ENCODE data around the gene TIGD3. TPM values are rescaled to one million over a fixed set of nuclear protein-coding genes. Genes with fewer than 3 reads are reported as not detected.

TIGD3 gene
- total RNA-seq, 2 donors from 2014 or later: 0.99 to 1.0 TPM

GRCh38 chr11:65370659-65371049, 16.1 kb downstream of the TIGD3 start:
- no peak for DNase-seq
- no peaks in the 10 kb centered on the region for H3K27me3 ChIP-seq (ENCODE audit: control insufficient read depth, insufficient read depth, low read length, poor library complexity, severe bottlenecking)

GRCh38 chr11:65373839-65374580, 19.5 kb downstream of the TIGD3 start:
- H3K4me3 Mint-ChIP-seq: no peak overlapping the region
- WGBS, 2 experiments (ENCODE audit: insufficient coverage in 1 of 2, insufficient read length in 1 of 2): 92 to 93% methylated on average over 10 to 14 of the region's 14 CpGs
- H3K27me3 Mint-ChIP-seq (ENCODE audit: insufficient read depth): no peaks in the 10 kb centered on the region

More at GRCh38 chr11:65370659-65371049, 16.1 kb downstream of the TIGD3 start:
- TF ChIP-seq CTCF (conservative IDR thresholded peaks at IDR 0.05): no peak
- Mint-ChIP-seq H3K4me3 (no peak overlapping the region), H3K36me3 (ENCODE audit: low read depth) (no peaks in the 10 kb centered on the region), H3K27ac (no peak overlapping the region), H3K4me1 (peaks cover 7% of the 10 kb centered on the region), H3K9me3 (no peaks in the 10 kb centered on the region), H3K27me3 (ENCODE audit: insufficient read depth) (no peaks in the 10 kb centered on the region)
- Histone ChIP-seq H3K9ac (ENCODE audit: extremely low read depth, low read length, poor library complexity, severe bottlenecking) (no peak overlapping the region), H3K9me3 (ENCODE audit: control insufficient read depth, low read length) (no peaks in the 10 kb centered on the region), H3K4me3 (ENCODE audit: low read length) (no peak overlapping the region), H3K27ac (ENCODE audit: low read depth, low read length) (no peak overlapping the region), H3K36me3 (ENCODE audit: control insufficient read depth, insufficient read depth, low read length) (no peaks in the 10 kb centered on the region), H3K4me1 (ENCODE audit: control insufficient read depth, insufficient read depth, low read length) (peaks cover 4% of the 10 kb centered on the region)
- whole genome bisulfite sequencing, 2 experiments (ENCODE audit: insufficient coverage in 1 of 2, insufficient read length in 1 of 2): 92 to 97% methylated on average over 6 of the region's 6 CpGs

GRCh38 chr11:65375012-65375411, 20.5 kb downstream of the TIGD3 start:
- H3K27ac ChIP-seq (ENCODE audit: low read depth, low read length): no peak overlapping the region
- no peaks in the 10 kb centered on the region for H3K9me3 ChIP-seq (ENCODE audit: control insufficient read depth, low read length)
- H3K27ac Mint-ChIP-seq: no peak overlapping the region
- no peak for DNase-seq
- no peaks in the 10 kb centered on the region for H3K27me3 ChIP-seq (ENCODE audit: control insufficient read depth, insufficient read depth, low read length, poor library complexity, severe bottlenecking)
- no peak overlapping the region for H3K4me3 ChIP-seq (ENCODE audit: low read length)
- no peak overlapping the region for H3K9ac ChIP-seq (ENCODE audit: extremely low read depth, low read length, poor library complexity, severe bottlenecking)
- H3K27me3 Mint-ChIP-seq (ENCODE audit: insufficient read depth): no peaks in the 10 kb centered on the region
- H3K4me1 Mint-ChIP-seq: peaks cover 6% of the 10 kb centered on the region
- H3K9me3 Mint-ChIP-seq: no peaks in the 10 kb centered on the region
- TF ChIP-seq CTCF (conservative IDR thresholded peaks at IDR 0.05): no peak
- no peaks in the 10 kb centered on the region for H3K36me3 ChIP-seq (ENCODE audit: control insufficient read depth, insufficient read depth, low read length)
- 90 to 94% methylated on average over 8 of the region's 8 CpGs for WGBS, 2 experiments (ENCODE audit: insufficient coverage in 1 of 2, insufficient read length in 1 of 2)
- peaks cover 4% of the 10 kb centered on the region for H3K4me1 ChIP-seq (ENCODE audit: control insufficient read depth, insufficient read depth, low read length)
- H3K36me3 Mint-ChIP-seq (ENCODE audit: low read depth): no peaks in the 10 kb centered on the region
- H3K4me3 Mint-ChIP-seq: no peak overlapping the region

More at GRCh38 chr11:65373839-65374580, 19.5 kb downstream of the TIGD3 start:
- Mint-ChIP-seq H3K4me1 (peaks cover 6% of the 10 kb centered on the region), H3K27ac (no peak overlapping the region), H3K9me3 (no peaks in the 10 kb centered on the region), H3K36me3 (ENCODE audit: low read depth) (no peaks in the 10 kb centered on the region)
- peak; percentile 39 for DNase-seq
- Histone ChIP-seq H3K36me3 (ENCODE audit: control insufficient read depth, insufficient read depth, low read length) (no peaks in the 10 kb centered on the region), H3K4me1 (ENCODE audit: control insufficient read depth, insufficient read depth, low read length) (peaks cover 4% of the 10 kb centered on the region), H3K9me3 (ENCODE audit: control insufficient read depth, low read length) (no peaks in the 10 kb centered on the region), H3K27me3 (ENCODE audit: control insufficient read depth, insufficient read depth, low read length, poor library complexity, severe bottlenecking) (no peaks in the 10 kb centered on the region), H3K27ac (ENCODE audit: low read depth, low read length) (no peak overlapping the region), H3K9ac (ENCODE audit: extremely low read depth, low read length, poor library complexity, severe bottlenecking) (no peak overlapping the region), H3K4me3 (ENCODE audit: low read length) (no peak overlapping the region)
- TF ChIP-seq CTCF (conservative IDR thresholded peaks at IDR 0.05): no peak

Data from endodermal cell (in vitro differentiated cells).